Measurements from ENCODE around the gene SPINK2. TPM values are rescaled to one million over a fixed set of nuclear protein-coding genes. Genes with fewer than 3 reads are reported as not detected.

The SPINK2 gene
- total and polyA plus RNA-seq, 2 of the 8 experiments (the other 6 are each of a cell fraction or from before 2014, with no cell fraction given), result 0.89 to 1.4 TPM

DNA sequence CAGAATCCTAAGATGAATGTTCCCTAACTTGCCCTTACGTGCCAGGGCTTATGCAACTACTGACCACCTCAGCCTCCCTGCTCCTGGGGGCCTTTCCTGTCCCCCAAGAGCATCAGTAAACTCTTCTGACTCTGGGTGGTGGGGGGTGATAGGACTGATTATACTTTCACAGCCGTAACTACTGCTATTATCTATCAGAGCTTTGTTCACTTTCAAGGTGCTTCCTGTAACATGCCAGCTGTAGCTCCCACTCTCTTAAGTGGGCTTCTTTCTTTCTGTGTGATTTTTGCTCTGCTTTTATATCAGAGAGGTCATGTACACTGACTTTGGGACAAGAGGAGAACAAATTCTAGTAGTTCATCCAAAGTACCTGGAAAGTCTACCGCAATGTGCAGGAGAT, 25.3 kb downstream of the SPINK2 start:
- Histone ChIP-seq H3K23ac (ENCODE audit: insufficient read length) (no peak overlapping the region), H2BK20ac (ENCODE audit: low read length) (no peak overlapping the region), H3K27me3 (replicated peaks in 1 of 4; ENCODE audit: control insufficient read depth in 3 of 4, extremely low read depth in 1 of 4, insufficient read depth in 3 of 4, low read length in 3 of 4) (peaks cover 0 to 8% (median 5%) of the 10 kb centered on the region in 4 experiments; a peak in 5 of 7 replicates), H3K79me2 (ENCODE audit: control insufficient read depth in 1 of 2, insufficient read depth in 2 of 2, low read length in 2 of 2) (no peaks in the 10 kb centered on the region), H2AFZ (ENCODE audit: low read length) (no peak overlapping the region), H2BK120ac (replicated peaks; ENCODE audit: low read depth, low read length) (no peak overlapping the region), H3K9me3 (ENCODE audit: insufficient read depth in 2 of 2, low read depth in 1 of 2, low read length in 1 of 2) (no peaks in the 10 kb centered on the region), H4K8ac (ENCODE audit: extremely low read depth, insufficient read depth, low read length) (no peak overlapping the region), H3K36me3 (ENCODE audit: control insufficient read depth in 2 of 4, insufficient read depth in 4 of 4, low read length in 3 of 4) (no peaks in the 10 kb centered on the region), H4K20me1 (replicated peaks in 1 of 2; ENCODE audit: control insufficient read depth in 1 of 2, insufficient read depth in 2 of 2, low read length in 2 of 2) (no peaks in the 10 kb centered on the region), H3K56ac (replicated peaks; ENCODE audit: insufficient read length, low read depth, low read length) (no peak overlapping the region), H3K4me3 (ENCODE audit: extremely low read depth in 1 of 4, insufficient read depth in 2 of 4, low read depth in 3 of 4, low read length in 4 of 4) (no peak overlapping the region), H4K5ac (ENCODE audit: insufficient read length, low read depth, low read length) (no peak overlapping the region), H2BK5ac (ENCODE audit: low read depth, low read length) (no peak overlapping the region), H2BK15ac (ENCODE audit: low read length) (no peak overlapping the region), H3K4ac (replicated peaks; ENCODE audit: insufficient read length, low read depth, low read length) (no peak overlapping the region), H4K91ac (replicated peaks; ENCODE audit: insufficient read length, low read length) (no peak overlapping the region), H3K18ac (ENCODE audit: extremely low read depth, low read length) (no peak overlapping the region), H3K4me1 (replicated peaks in 1 of 4; ENCODE audit: control insufficient read depth in 3 of 4, insufficient read depth in 4 of 4, low read length in 3 of 4) (peaks cover 0 to 6% (median 0%) of the 10 kb centered on the region in 4 experiments; a peak in 2 of 7 replicates), H2AK5ac (ENCODE audit: low read depth, low read length) (no peak overlapping the region), H3K27ac (ENCODE audit: low read depth, low read length) (no peak overlapping the region), H2BK12ac (ENCODE audit: low read depth, low read length) (no peak overlapping the region), H3K23me2 (ENCODE audit: low read depth, low read length) (peaks cover 2% of the 10 kb centered on the region; the same call in 1 of the 2 replicates), H3K9ac (replicated peaks in 1 of 4; ENCODE audit: extremely low read depth in 1 of 4, low read depth in 3 of 4, low read length in 3 of 4) (no peak overlapping the region), H3K14ac (ENCODE audit: insufficient read length) (no peak overlapping the region), H3K79me1 (ENCODE audit: low read depth, low read length) (no peaks in the 10 kb centered on the region), H3K4me2 (ENCODE audit: insufficient read depth in 1 of 2, low read depth in 2 of 2, low read length in 2 of 2) (no peak overlapping the region)
- TF ChIP-seq TBP (IDR thresholded peaks at IDR 0.05; ENCODE audit: low read depth, low read length) (no peak), ZNF274 (IDR thresholded peaks at IDR 0.05; ENCODE audit: borderline replicate concordance, extremely low read depth, low read length) (no peak), TAF1 (IDR thresholded peaks at IDR 0.05; ENCODE audit: low read depth, low read length) (no peak), CREB1 (IDR thresholded peaks at IDR 0.05) (no peak), GTF2F1 (IDR thresholded peaks at IDR 0.05; ENCODE audit: borderline replicate concordance, low read depth, low read length) (no peak), CHD2 (IDR thresholded peaks at IDR 0.05; ENCODE audit: low read length) (no peak), ATF3 (IDR thresholded peaks at IDR 0.05; ENCODE audit: insufficient read depth, low read depth, low read length) (no peak), HDAC6 (IDR thresholded peaks at IDR 0.05; ENCODE audit: low read depth, low read length) (no peak), SP1 (IDR thresholded peaks at IDR 0.05; ENCODE audit: low read depth, low read length) (no peak), EZH2 (IDR thresholded peaks at IDR 0.05; ENCODE audit: low read depth, low read length, severe bottlenecking) (no peak)
- TF ChIP-seq, protein P1, sequence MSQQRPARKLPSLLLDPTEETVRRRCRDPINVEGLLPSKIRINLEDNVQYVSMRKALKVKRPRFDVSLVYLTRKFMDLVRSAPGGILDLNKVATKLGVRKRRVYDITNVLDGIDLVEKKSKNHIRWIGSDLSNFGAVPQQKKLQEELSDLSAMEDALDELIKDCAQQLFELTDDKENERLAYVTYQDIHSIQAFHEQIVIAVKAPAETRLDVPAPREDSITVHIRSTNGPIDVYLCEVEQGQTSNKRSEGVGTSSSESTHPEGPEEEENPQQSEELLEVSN (IDR thresholded peaks at IDR 0.05), result no peak
- CTCF ChIA-PET (ENCODE audit: partially characterized antibody), result interaction anchor here (0.8 to 1.5 kb wide), 6 partner anchors 8 to 221 kb away, joined by 3 to 5 read pairs (median 4); no protein-coding TSS in a partner anchor
- 92% methylated on average over 3 of the region's 3 CpGs; no CpG with 5 or more reads in 1 of the 2 experiments for WGBS, 2 experiments (ENCODE audit: extremely low coverage in 1 of 2, insufficient coverage in 1 of 2, insufficient read length in 1 of 2, insufficient replicate concordance in 2 of 2, low coverage in 1 of 2, low lambda C conversion rate in 2 of 2, missing lambda C conversion rate in 1 of 2)
- FAIRE-seq (no peak), DNase-seq (ENCODE audit: low read depth in 1 of 2, low spot score in 2 of 2) (no peak)
- POLR2A ChIA-PET (ENCODE audit: partially characterized antibody), result no interaction called here

Data from H1 (cell line).